GM23248 (cell line): Measurements from ENCODE around the gene OR52K2. TPM values are rescaled to one million over a fixed set of nuclear protein-coding genes. Genes with fewer than 3 reads are reported as not detected.

ENCODE experiments used
- DNase-seq: peaks from one replicate; pipeline ENCODE4 v3.0.0-alpha.2; 2015
- H2AFZ ChIP-seq: fragments of 200-600 bp; sonication (generic); 2 replicates; pipeline ENCODE4 v1.6.1; 2016; ENCODE audit warnings: antibody characterized with exemption
- H3F3A ChIP-seq: fragments of 200-600 bp; sonication (generic); 2 replicates; pipeline ENCODE4 v1.6.1; 2016; ENCODE audit warnings: mild to moderate bottlenecking, antibody characterized with exemption, mixed run types; ENCODE audit not compliant: insufficient read depth
- H3K27ac ChIP-seq: fragments of 200-600 bp; sonication (generic); 2 replicates; pipeline ENCODE4 v1.5.1; 2016; ENCODE audit warnings: mild to moderate bottlenecking
- H3K27me3 ChIP-seq: fragments of 200-600 bp; sonication (generic); replicated peaks from 2 replicates; pipeline ENCODE4 v1.6.1; 2016; ENCODE audit warnings: mild to moderate bottlenecking; ENCODE audit not compliant: insufficient read depth
- H3K36me3 ChIP-seq: fragments of 200-600 bp; sonication (generic); 2 replicates; pipeline ENCODE4 v1.6.1; 2016; ENCODE audit warnings: low read depth, mild to moderate bottlenecking
- H3K4me1 ChIP-seq: fragments of 200-600 bp; sonication (generic); 2 replicates; pipeline ENCODE4 v1.6.1; 2016; ENCODE audit warnings: mild to moderate bottlenecking; ENCODE audit not compliant: insufficient read depth
- H3K4me2 ChIP-seq: fragments of 200-600 bp; sonication (generic); one replicate; pipeline ENCODE4 v1.6.1; 2016; ENCODE audit warnings: mild to moderate bottlenecking; ENCODE audit not compliant: unreplicated experiment
- H3K4me3 ChIP-seq: fragments of 200-600 bp; sonication (generic); 2 replicates; pipeline ENCODE4 v1.5.1; 2016; ENCODE audit warnings: mild to moderate bottlenecking
- H3K79me2 ChIP-seq: fragments of 200-600 bp; sonication (generic); 2 replicates; pipeline ENCODE4 v1.6.1; 2016; ENCODE audit warnings: mild to moderate bottlenecking; ENCODE audit not compliant: insufficient read depth
- H3K9ac ChIP-seq: fragments of 200-600 bp; sonication (generic); 2 replicates; pipeline ENCODE4 v1.6.1; 2016; ENCODE audit warnings: mild to moderate bottlenecking
- H3K9me2 ChIP-seq: fragments of 200-600 bp; sonication (generic); 2 replicates; pipeline ENCODE4 v1.6.1; 2016; ENCODE audit warnings: mixed run types, mild to moderate bottlenecking, moderate library complexity; ENCODE audit not compliant: insufficient read depth
- H3K9me3 ChIP-seq: fragments of 200-600 bp; sonication (generic); one replicate; pipeline ENCODE4 v1.6.1; 2017; ENCODE audit warnings: low read depth
- H4K20me1 ChIP-seq: fragments of 200-600 bp; sonication (generic); 2 replicates; pipeline ENCODE4 v1.6.0; 2016; ENCODE audit not compliant: insufficient read depth
- EZH2 ChIP-seq: fragments of 200-600 bp; sonication (generic); IDR thresholded peaks from 2 replicates; pipeline ENCODE4 v1.6.1; 2018; ENCODE audit warnings: antibody characterized with exemption, mild to moderate bottlenecking; ENCODE audit not compliant: insufficient read depth, poor library complexity, severe bottlenecking
- EZH2phosphoT487 ChIP-seq: fragments of 200-600 bp; sonication (generic); IDR thresholded peaks from 2 replicates; pipeline ENCODE4 v1.6.1; 2018; ENCODE audit warnings: antibody characterized with exemption, moderate library complexity, mild to moderate bottlenecking, low read depth; ENCODE audit not compliant: insufficient read depth
- WGBS, 2 experiments: methylation state at CpG; one replicate each; pipeline ENCODE4 v1.1.6; 2015 to 2017; ENCODE audit warnings: low lambda C conversion rate in 2 of 2, low coverage in 1 of 2; ENCODE audit errors: missing lambda C conversion rate in 2 of 2; 5-methylcytosine and 5-hydroxymethylcytosine counted together
- in situ Hi-C: fragments of 300-500 bp; cut with MboI; formaldehyde crosslinking; loops from 2 replicates; pipeline ENCODE4 v1.15.0; 2020
- polyA plus RNA-seq: library from polyadenylated mRNA; unstranded; fragments of >200 nt; fragmentation: Nextera tagmentation; extraction: Ambion mirVana; gene quantifications from 2 replicates; pipeline ENCODE4 v1.2.1, GENCODE V29; 2016
- total RNA-seq: library from RNA; depleted of rRNA; stranded (reverse); fragments of >200 nt; shearing (Covaris generic); gene quantifications from 2 replicates; pipeline ENCODE4 v1.2.3, GENCODE V29; 2014; rRNA removed

The OR52K2 gene
- total and polyA plus RNA-seq, 2 experiments from 2014 or later = not detected

DNA sequence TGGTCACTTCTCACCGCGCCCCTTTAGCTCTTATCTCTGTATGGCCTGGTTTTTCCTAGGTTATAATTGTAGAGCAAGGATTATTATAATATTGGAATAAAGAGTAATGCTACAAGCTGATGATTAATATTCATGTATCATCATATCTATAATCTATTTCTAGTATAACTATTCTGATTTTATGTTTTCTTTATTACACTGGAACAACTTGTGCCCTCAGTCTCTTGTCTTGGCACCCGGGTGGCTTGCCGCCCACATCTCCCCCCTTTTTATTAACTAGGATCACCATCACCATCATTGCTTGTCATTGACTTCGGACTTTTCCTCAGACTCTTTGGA is 44.4 kb downstream of the OR52K2 start:
- Histone ChIP-seq H3K4me2 (no peak overlapping the region), H3K4me1 (no peaks in the 10 kb centered on the region), H3K36me3 (no peaks in the 10 kb centered on the region), H3K9me2 (no peaks in the 10 kb centered on the region), H3K27ac (no peak overlapping the region), H3K9me3 (no peaks in the 10 kb centered on the region), H3K9ac (no peak overlapping the region), H3K79me2 (no peaks in the 10 kb centered on the region), H2AFZ (no peak overlapping the region), H3K4me3 (no peak overlapping the region), H4K20me1 (no peaks in the 10 kb centered on the region), H3K27me3 (peaks cover 25% of the 10 kb centered on the region), H3F3A (no peaks in the 10 kb centered on the region)
- TF ChIP-seq EZH2 = no peak
- no peak for TF ChIP-seq EZH2phosphoT487
- no peak for DNase-seq
- 22% methylated on average over 5 of the region's 5 CpGs for WGBS, 2 experiments
- in situ Hi-C loops = loop anchor here (25.0 kb wide), 1 partner anchor 306 kb away; no protein-coding TSS in a partner anchor

DNA sequence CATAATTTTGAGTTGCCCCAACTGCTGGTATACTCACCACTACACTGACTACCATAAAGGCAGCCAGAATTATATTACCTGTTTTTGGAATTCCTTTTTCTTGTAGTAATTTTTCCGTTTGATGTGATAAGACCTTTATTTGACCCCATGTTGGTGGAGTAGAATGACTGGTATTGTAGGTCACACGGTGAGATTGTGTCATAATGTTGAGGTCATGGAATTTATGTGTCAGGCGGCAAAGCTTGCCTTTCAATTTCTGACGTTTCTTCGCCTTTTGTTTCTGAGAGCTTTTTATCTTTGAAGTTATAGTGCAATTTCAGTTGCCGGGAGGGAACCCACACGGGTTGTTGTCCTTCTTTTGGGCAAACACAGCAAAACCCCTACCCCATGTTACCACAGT is 46.4 kb downstream of the OR52K2 start:
- Histone ChIP-seq H3K79me2 (no peaks in the 10 kb centered on the region), H3K9me3 (no peaks in the 10 kb centered on the region), H3K4me1 (no peaks in the 10 kb centered on the region), H3K4me2 (no peak overlapping the region), H3F3A (no peaks in the 10 kb centered on the region), H3K4me3 (no peak overlapping the region), H3K9me2 (no peaks in the 10 kb centered on the region), H3K36me3 (no peaks in the 10 kb centered on the region), H3K9ac (no peak overlapping the region), H2AFZ (no peak overlapping the region), H3K27me3 (peaks cover 26% of the 10 kb centered on the region), H4K20me1 (no peaks in the 10 kb centered on the region), H3K27ac (no peak overlapping the region)
- DNase-seq = peak; percentile 7
- in situ Hi-C loops = loop anchor here (25.0 kb wide), 1 partner anchor 308 kb away; no protein-coding TSS in a partner anchor
- WGBS, 2 experiments = 47 to 49% methylated on average over 7 of the region's 7 CpGs
- TF ChIP-seq EZH2phosphoT487 = no peak
- TF ChIP-seq EZH2 = no peak

DNA sequence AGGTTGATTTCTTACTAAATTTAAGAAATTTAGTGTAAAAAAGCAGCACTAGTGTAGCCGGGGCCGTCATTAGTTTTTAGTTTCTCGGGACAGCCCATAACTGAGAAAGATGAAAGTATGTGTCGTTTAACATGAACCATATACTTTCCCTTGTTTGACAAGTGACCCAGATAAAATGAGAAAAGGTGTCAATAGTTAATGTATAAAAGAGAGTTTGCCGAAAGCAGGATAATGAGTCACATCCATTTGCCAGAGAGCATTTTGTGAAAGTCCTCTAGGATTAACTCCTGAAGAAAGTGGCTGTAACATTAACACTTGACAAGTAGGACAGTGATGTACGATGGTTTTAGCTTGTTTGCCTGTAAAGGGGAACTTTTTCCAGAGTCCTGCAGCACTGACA is 46.9 kb downstream of the OR52K2 start:
- Histone ChIP-seq H3K27me3 (peaks cover 29% of the 10 kb centered on the region), H3K4me2 (no peak overlapping the region), H2AFZ (no peak overlapping the region), H3K4me1 (no peaks in the 10 kb centered on the region), H3K9me3 (no peaks in the 10 kb centered on the region), H3K79me2 (no peaks in the 10 kb centered on the region), H4K20me1 (no peaks in the 10 kb centered on the region), H3K4me3 (no peak overlapping the region), H3K9ac (no peak overlapping the region), H3F3A (no peaks in the 10 kb centered on the region), H3K36me3 (no peaks in the 10 kb centered on the region), H3K27ac (no peak overlapping the region), H3K9me2 (no peaks in the 10 kb centered on the region)
- in situ Hi-C loops = loop anchor here (25.0 kb wide), 1 partner anchor 309 kb away; no protein-coding TSS in a partner anchor
- no peak for TF ChIP-seq EZH2phosphoT487
- no peak for TF ChIP-seq EZH2
- WGBS, 2 experiments = 24 to 35% methylated on average over 6 of the region's 6 CpGs
- no peak for DNase-seq

DNA sequence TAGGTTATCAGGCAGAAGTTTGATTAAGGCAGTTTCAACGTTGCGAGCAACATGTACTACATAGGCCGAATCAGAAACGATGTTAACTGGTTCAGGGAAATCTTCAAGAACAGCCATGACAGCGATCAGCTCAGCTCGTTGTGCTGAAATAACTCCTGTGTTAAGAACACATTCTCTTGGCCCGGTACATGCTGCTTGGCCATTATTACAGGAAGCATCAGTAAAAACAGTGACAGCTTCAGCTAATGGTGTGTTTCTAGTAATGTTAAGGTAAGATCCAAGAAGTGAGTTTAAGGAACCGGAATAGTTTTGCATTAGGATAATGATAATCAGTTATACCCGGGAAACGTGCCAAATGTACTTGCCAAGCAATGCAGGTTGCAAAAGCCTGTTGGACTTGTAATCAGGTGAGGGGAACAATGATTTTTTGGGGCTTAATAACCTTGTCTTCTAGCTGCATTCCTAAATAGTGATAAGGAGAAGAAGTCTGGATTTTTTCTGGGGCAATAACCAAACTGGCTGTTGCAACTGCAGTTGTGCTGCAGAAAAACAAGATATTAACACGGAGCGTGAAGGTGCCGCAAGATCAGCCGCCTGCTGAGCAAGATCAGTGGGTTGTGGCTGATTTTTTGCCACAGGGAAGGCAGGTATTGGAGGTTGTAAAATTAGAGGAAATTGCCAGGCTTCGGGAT is 47.6 kb downstream of the OR52K2 start:
- H3K9me2 ChIP-seq = no peaks in the 10 kb centered on the region
- no peak for TF ChIP-seq EZH2phosphoT487
- no peak for TF ChIP-seq EZH2
- no peak overlapping the region for H3K4me2 ChIP-seq
- no peaks in the 10 kb centered on the region for H4K20me1 ChIP-seq
- H3K27ac ChIP-seq = no peak overlapping the region
- H3F3A ChIP-seq = no peaks in the 10 kb centered on the region
- no peak overlapping the region for H3K9ac ChIP-seq
- no peaks in the 10 kb centered on the region for H3K9me3 ChIP-seq
- whole genome bisulfite sequencing, 2 experiments = 46 to 58% methylated on average over 15 of the region's 15 CpGs
- H3K4me1 ChIP-seq = no peaks in the 10 kb centered on the region
- no peaks in the 10 kb centered on the region for H3K36me3 ChIP-seq
- H2AFZ ChIP-seq = no peak overlapping the region
- peaks cover 29% of the 10 kb centered on the region for H3K27me3 ChIP-seq
- H3K79me2 ChIP-seq = no peaks in the 10 kb centered on the region
- no peak for DNase-seq
- H3K4me3 ChIP-seq = no peak overlapping the region
- in situ Hi-C loops = loop anchor here (25.0 kb wide), 1 partner anchor 309 kb away; no protein-coding TSS in a partner anchor

Other genes starting within 250 kb of the OR52K2 start
- gene OR52B4, start 80.9 kb upstream of the OR52K2 start, total RNA-seq = not detected in 2 replicates
- not detected in 2 replicates for gene OR52B4, start 80.9 kb upstream of the OR52K2 start, polyA plus RNA-seq
- 9.5 and 11.6 TPM in 2 replicates for gene TRIM21, start 55.6 kb upstream of the OR52K2 start, total RNA-seq
- 11.2 and 12.9 TPM in 2 replicates for gene TRIM21, start 55.6 kb upstream of the OR52K2 start, polyA plus RNA-seq
- not detected in 2 replicates for gene OR52K1, start 33.4 kb downstream of the OR52K2 start, total RNA-seq
- gene OR52K1, start 33.4 kb downstream of the OR52K2 start, polyA plus RNA-seq = not detected in 2 replicates
- gene OR52M1, start 95.9 kb downstream of the OR52K2 start, total RNA-seq = not detected in 2 replicates
- not detected in 2 replicates for gene OR52M1, start 95.9 kb downstream of the OR52K2 start, polyA plus RNA-seq
- gene OR52I2, start 132.4 kb downstream of the OR52K2 start, total RNA-seq = not detected in 2 replicates
- gene OR52I2, start 132.4 kb downstream of the OR52K2 start, polyA plus RNA-seq = not detected in 2 replicates
- not detected in 2 replicates for gene OR52I1, start 144.7 kb downstream of the OR52K2 start, total RNA-seq
- not detected in 2 replicates for gene OR52I1, start 144.7 kb downstream of the OR52K2 start, polyA plus RNA-seq
- 15.2 and 19.2 TPM in 2 replicates for gene TRIM68, start 158.9 kb downstream of the OR52K2 start, total RNA-seq
- 5.1 and 5.8 TPM in 2 replicates for gene TRIM68, start 158.9 kb downstream of the OR52K2 start, polyA plus RNA-seq
- not detected in 2 replicates for gene OR51D1, start 188.2 kb downstream of the OR52K2 start, total RNA-seq
- gene OR51D1, start 188.2 kb downstream of the OR52K2 start, polyA plus RNA-seq = not detected in 2 replicates
- gene OR51E1, start 194.7 kb downstream of the OR52K2 start, total RNA-seq = not detected in 2 replicates
- not detected in 2 replicates for gene OR51E1, start 194.7 kb downstream of the OR52K2 start, polyA plus RNA-seq
- not detected in 2 replicates for gene OR51E2, start 248.6 kb downstream of the OR52K2 start, total RNA-seq
- not detected in 2 replicates for gene OR51E2, start 248.6 kb downstream of the OR52K2 start, polyA plus RNA-seq